ENCODE results near the gene UBE2I.

- TF ChIP-seq, protein P1, sequence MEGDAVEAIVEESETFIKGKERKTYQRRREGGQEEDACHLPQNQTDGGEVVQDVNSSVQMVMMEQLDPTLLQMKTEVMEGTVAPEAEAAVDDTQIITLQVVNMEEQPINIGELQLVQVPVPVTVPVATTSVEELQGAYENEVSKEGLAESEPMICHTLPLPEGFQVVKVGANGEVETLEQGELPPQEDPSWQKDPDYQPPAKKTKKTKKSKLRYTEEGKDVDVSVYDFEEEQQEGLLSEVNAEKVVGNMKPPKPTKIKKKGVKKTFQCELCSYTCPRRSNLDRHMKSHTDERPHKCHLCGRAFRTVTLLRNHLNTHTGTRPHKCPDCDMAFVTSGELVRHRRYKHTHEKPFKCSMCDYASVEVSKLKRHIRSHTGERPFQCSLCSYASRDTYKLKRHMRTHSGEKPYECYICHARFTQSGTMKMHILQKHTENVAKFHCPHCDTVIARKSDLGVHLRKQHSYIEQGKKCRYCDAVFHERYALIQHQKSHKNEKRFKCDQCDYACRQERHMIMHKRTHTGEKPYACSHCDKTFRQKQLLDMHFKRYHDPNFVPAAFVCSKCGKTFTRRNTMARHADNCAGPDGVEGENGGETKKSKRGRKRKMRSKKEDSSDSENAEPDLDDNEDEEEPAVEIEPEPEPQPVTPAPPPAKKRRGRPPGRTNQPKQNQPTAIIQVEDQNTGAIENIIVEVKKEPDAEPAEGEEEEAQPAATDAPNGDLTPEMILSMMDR (IDR thresholded peaks at IDR 0.05; ENCODE audit: insufficient read depth, low read depth, low read length), result no peak
- TF ChIP-seq EZH2 (IDR thresholded peaks at IDR 0.05; ENCODE audit: insufficient read depth, low read length), result no peak
Observed at GRCh38 chr16:1371054-1371978, 61.9 kb downstream of the UBE2I start.
